Amygdala (tissue), 56 donors: ENCODE data around the gene TLR6.
"Not testable (repeated sequence)": the region's sequence is repeated elsewhere in the genome, so short reads cannot be mapped to it uniquely, and the experiment has no call there.

ENCODE experiments used
- DNase-seq, 56 donors: peaks; one replicate each; lab custom pipeline; 2025; lab: John Stamatoyannopoulos, UW

Gene TLR6

GRCh38 chr4:38795087-38795486, 61.5 kb downstream of the TLR6 start:
- no peak for DNase-seq

GRCh38 chr4:38794051-38794450, 62.6 kb downstream of the TLR6 start:
- DNase-seq, result no peak

- no peak for DNase-seq
Observed at GRCh38 chr4:38791010-38791409, 65.6 kb downstream of the TLR6 start.

- no peak for DNase-seq
Observed at GRCh38 chr4:38788317-38788716, 68.3 kb downstream of the TLR6 start.

- DNase-seq, result no peak
Observed at GRCh38 chr4:38787693-38788092, 68.9 kb downstream of the TLR6 start.

GRCh38 chr4:38785901-38786402, 70.7 kb downstream of the TLR6 start:
- DNase-seq, result peak in 13 of 56 donors; percentile 5 to 40 (median 21)

- DNase-seq, result no peak
Observed at GRCh38 chr4:38785041-38785790, 71.4 kb downstream of the TLR6 start.

- no peak for DNase-seq
Observed at GRCh38 chr4:38784141-38784540, 72.5 kb downstream of the TLR6 start.

GRCh38 chr4:38783109-38783460, 73.5 kb downstream of the TLR6 start:
- DNase-seq, result no peak

GRCh38 chr4:38782452-38783108, 74.0 kb downstream of the TLR6 start, which contains the start of gene TLR10:
Gene TLR10, minus strand, starts transcription at chr4:38782990. Its CDS starts 7,400 bp downstream, at chr4:38775590.
- peak in 17 of 56 donors; percentile 6 to 68 (median 18) for DNase-seq

- no peak for DNase-seq
Observed at GRCh38 chr4:38781854-38782261, 74.8 kb downstream of the TLR6 start.

- no peak for DNase-seq
Observed at GRCh38 chr4:38780833-38781484, 75.7 kb downstream of the TLR6 start.

GRCh38 chr4:38779790-38780189, 76.8 kb downstream of the TLR6 start:
- no peak for DNase-seq

- not testable (repeated sequence) for DNase-seq
Observed at GRCh38 chr4:38777925-38778324, 78.7 kb downstream of the TLR6 start.

- DNase-seq, result no peak
Observed at GRCh38 chr4:38775326-38775725, 81.3 kb downstream of the TLR6 start.

GRCh38 chr4:38774181-38774955, 82.2 kb downstream of the TLR6 start:
- DNase-seq, result no peak
